HEK293 (cell line): ENCODE data around the gene SLC25A22.

Source experiments
- GLI2 ChIP-seq: fragments of 450-650 bp; formaldehyde crosslinking; IDR thresholded peaks from 2 replicates; pipeline ENCODE4; 2017; ENCODE audit warnings: missing biosample characterization, missing genetic modification characterization, low read depth, borderline replicate concordance
- GLI4 ChIP-seq: fragments of 450-650 bp; formaldehyde crosslinking; IDR thresholded peaks from 2 replicates; pipeline ENCODE4 v1.5.1; 2016; ENCODE audit warnings: missing biosample characterization, missing genetic modification characterization
- GLIS2 ChIP-seq: fragments of 450-650 bp; formaldehyde crosslinking; IDR thresholded peaks from 2 replicates; pipeline ENCODE4 v1.5.1; 2016; ENCODE audit warnings: missing biosample characterization, missing genetic modification characterization
- KLF1 ChIP-seq: fragments of 450-650 bp; formaldehyde crosslinking; IDR thresholded peaks from 2 replicates; pipeline ENCODE4 v1.5.1; 2016; ENCODE audit warnings: missing biosample characterization, missing genetic modification characterization
- KLF10 ChIP-seq: fragments of 450-650 bp; IDR thresholded peaks from 2 replicates; pipeline ENCODE4 v1.5.1; 2018; ENCODE audit warnings: missing biosample characterization, mild to moderate bottlenecking, missing genetic modification characterization
- OSR2 ChIP-seq: fragments of 450-650 bp; formaldehyde crosslinking; IDR thresholded peaks from 2 replicates; pipeline ENCODE4 v1.5.1; 2016; ENCODE audit warnings: missing biosample characterization, missing genetic modification characterization
- OVOL3 ChIP-seq: fragments of 450-650 bp; formaldehyde crosslinking; IDR thresholded peaks from 2 replicates; pipeline ENCODE4 v1.5.1; 2016; ENCODE audit warnings: missing biosample characterization, missing genetic modification characterization
- SCRT2 ChIP-seq: fragments of 450-650 bp; formaldehyde crosslinking; IDR thresholded peaks from 2 replicates; pipeline ENCODE4 v1.5.1; 2016; ENCODE audit warnings: missing biosample characterization, missing genetic modification characterization
- SP2 ChIP-seq: fragments of 450-650 bp; formaldehyde crosslinking; IDR thresholded peaks from 2 replicates; pipeline ENCODE4 v1.5.1; 2016; ENCODE audit warnings: missing biosample characterization, missing genetic modification characterization
- ZBTB26 ChIP-seq: fragments of 450-650 bp; formaldehyde crosslinking; optimal IDR thresholded peaks from 2 replicates; pipeline ENCODE3; 2016; ENCODE audit warnings: missing biosample characterization, mild to moderate bottlenecking, missing genetic modification characterization
- ZBTB48 ChIP-seq: fragments of 450-650 bp; formaldehyde crosslinking; IDR thresholded peaks from 2 replicates; pipeline ENCODE4 v1.5.1; 2016; ENCODE audit warnings: missing biosample characterization, missing genetic modification characterization
- ZBTB8A ChIP-seq: fragments of 450-650 bp; formaldehyde crosslinking; IDR thresholded peaks from 2 replicates; pipeline ENCODE4 v1.5.1; 2016; ENCODE audit warnings: missing biosample characterization, missing genetic modification characterization
- ZEB2 ChIP-seq: fragments of 450-650 bp; formaldehyde crosslinking; IDR thresholded peaks from 2 replicates; pipeline ENCODE4 v1.5.1; 2016; ENCODE audit warnings: missing biosample characterization, missing genetic modification characterization
- ZFP69B ChIP-seq: fragments of 450-650 bp; formaldehyde crosslinking; IDR thresholded peaks from 2 replicates; pipeline ENCODE4 v1.5.1; 2016; ENCODE audit warnings: missing biosample characterization, missing genetic modification characterization
- ZIC2 ChIP-seq: fragments of 450-650 bp; formaldehyde crosslinking; IDR thresholded peaks from 2 replicates; pipeline ENCODE4 v1.5.1; 2016; ENCODE audit warnings: missing biosample characterization, missing genetic modification characterization
- ZNF10 ChIP-seq: fragments of 450-650 bp; formaldehyde crosslinking; IDR thresholded peaks from 2 replicates; pipeline ENCODE4 v1.5.1; 2017; ENCODE audit warnings: missing biosample characterization, missing genetic modification characterization
- ZNF112 ChIP-seq: fragments of 450-650 bp; formaldehyde crosslinking; IDR thresholded peaks from 2 replicates; pipeline ENCODE4 v1.5.0; 2017; ENCODE audit warnings: missing biosample characterization, missing genetic modification characterization
- ZNF121 ChIP-seq: fragments of 450-650 bp; formaldehyde crosslinking; IDR thresholded peaks from 2 replicates; pipeline ENCODE4 v1.5.1; 2016; ENCODE audit warnings: missing biosample characterization, missing genetic modification characterization
- ZNF138 ChIP-seq: fragments of 450-650 bp; formaldehyde crosslinking; IDR thresholded peaks from 2 replicates; pipeline ENCODE4 v1.5.1; 2016; ENCODE audit warnings: missing biosample characterization, missing genetic modification characterization, borderline replicate concordance
- ZNF157 ChIP-seq: fragments of 450-650 bp; formaldehyde crosslinking; IDR thresholded peaks from 2 replicates; pipeline ENCODE4 v1.5.1; 2016; ENCODE audit warnings: missing biosample characterization, missing genetic modification characterization
- ZNF214 ChIP-seq: fragments of 450-650 bp; formaldehyde crosslinking; IDR thresholded peaks from 2 replicates; pipeline ENCODE4 v1.5.1; 2017; ENCODE audit warnings: missing biosample characterization, mild to moderate bottlenecking, missing genetic modification characterization, borderline replicate concordance
- ZNF239 ChIP-seq: fragments of 450-650 bp; formaldehyde crosslinking; IDR thresholded peaks from 2 replicates; pipeline ENCODE4 v1.5.1; 2016; ENCODE audit warnings: missing biosample characterization, missing genetic modification characterization
- ZNF324 ChIP-seq: fragments of 450-650 bp; formaldehyde crosslinking; IDR thresholded peaks from 2 replicates; pipeline ENCODE4 v1.5.1; 2016; ENCODE audit warnings: missing biosample characterization, missing genetic modification characterization
- ZNF394 ChIP-seq: fragments of 450-650 bp; formaldehyde crosslinking; IDR thresholded peaks from 2 replicates; pipeline ENCODE4 v1.5.1; 2016; ENCODE audit warnings: missing biosample characterization, missing genetic modification characterization, mild to moderate bottlenecking, moderate library complexity, borderline replicate concordance
- ZNF501 ChIP-seq: fragments of 450-650 bp; formaldehyde crosslinking; IDR thresholded peaks from 2 replicates; pipeline ENCODE4 v1.5.1; 2016; ENCODE audit warnings: missing biosample characterization, missing genetic modification characterization
- ZNF529 ChIP-seq: fragments of 450-650 bp; formaldehyde crosslinking; IDR thresholded peaks from 2 replicates; pipeline ENCODE4 v1.5.1; 2017; ENCODE audit warnings: missing genetic modification characterization, missing biosample characterization; ENCODE audit not compliant: insufficient replicate concordance
- ZNF530 ChIP-seq: fragments of 450-650 bp; formaldehyde crosslinking; IDR thresholded peaks from 2 replicates; pipeline ENCODE4 v1.5.1; 2016; ENCODE audit warnings: low read depth, missing biosample characterization, missing genetic modification characterization
- ZNF549 ChIP-seq: fragments of 450-650 bp; IDR thresholded peaks from 2 replicates; pipeline ENCODE4 v1.5.1; 2018; ENCODE audit warnings: missing biosample characterization, missing genetic modification characterization, mild to moderate bottlenecking, inconsistent platforms, moderate library complexity
- ZNF600 ChIP-seq: fragments of 450-650 bp; formaldehyde crosslinking; IDR thresholded peaks from 2 replicates; pipeline ENCODE4 v1.5.1; 2016; ENCODE audit warnings: missing biosample characterization, missing genetic modification characterization
- ZNF660 ChIP-seq: fragments of 450-650 bp; IDR thresholded peaks from 2 replicates; pipeline ENCODE4 v1.5.1; 2018; ENCODE audit warnings: missing biosample characterization, mild to moderate bottlenecking, missing genetic modification characterization
- ZNF670 ChIP-seq: fragments of 450-650 bp; formaldehyde crosslinking; IDR thresholded peaks from 2 replicates; pipeline ENCODE4 v1.5.1; 2016; ENCODE audit warnings: missing biosample characterization, missing genetic modification characterization, low read depth
- ZNF76 ChIP-seq: fragments of 450-650 bp; formaldehyde crosslinking; IDR thresholded peaks from 2 replicates; pipeline ENCODE4; 2016; ENCODE audit warnings: low read depth, missing biosample characterization, missing genetic modification characterization, borderline replicate concordance
- TF ChIP-seq, protein P1 (sequence below): fragments of 450-650 bp; formaldehyde crosslinking; IDR thresholded peaks from 2 replicates; pipeline ENCODE4 v1.5.1; 2016; ENCODE audit warnings: missing biosample characterization, missing genetic modification characterization

SLC25A22 gene

DNA sequence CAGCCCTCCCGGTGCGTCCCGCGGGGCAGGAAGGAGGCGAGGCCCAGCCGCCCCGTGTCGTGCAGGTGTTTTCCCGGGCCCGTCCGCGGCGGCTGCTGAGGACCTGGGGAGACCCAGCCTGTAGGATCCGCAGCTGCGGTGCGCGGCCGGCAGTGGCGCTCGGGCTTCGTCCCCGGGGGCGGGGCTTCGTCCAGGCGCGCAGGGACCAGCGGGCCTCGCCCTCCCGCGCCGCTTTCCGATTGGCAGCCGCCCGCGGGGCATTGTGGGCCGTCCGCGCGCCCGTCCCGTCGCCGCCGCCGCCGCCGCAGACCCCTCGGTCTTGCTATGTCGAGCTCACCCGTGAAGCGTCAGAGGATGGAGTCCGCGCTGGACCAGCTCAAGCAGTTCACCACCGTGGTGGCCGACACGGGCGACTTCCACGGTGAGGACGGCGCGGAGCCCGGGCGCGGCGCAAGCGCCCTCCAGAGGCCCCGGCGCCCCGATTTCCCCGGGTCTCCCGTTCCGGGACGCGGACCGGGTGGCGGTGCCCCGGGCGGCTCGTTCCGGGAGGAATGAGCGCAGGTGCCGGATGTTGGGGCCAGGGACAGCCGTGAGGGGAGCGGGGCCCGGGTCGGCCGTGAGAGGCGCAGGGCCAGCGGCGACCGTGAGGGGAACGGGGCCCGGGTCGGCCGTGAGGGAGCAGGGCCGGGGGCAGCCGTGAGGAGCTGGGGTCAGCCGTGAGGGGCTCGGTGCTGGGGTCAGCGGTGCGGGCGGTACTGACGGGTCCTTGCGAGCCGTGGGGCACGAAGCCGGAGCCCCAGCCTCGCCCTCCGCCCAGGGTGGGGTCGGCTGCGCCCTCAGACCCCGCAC, 50.7 kb downstream of the SLC25A22 start, which contains the start of gene TALDO1 (continued):
- TF ChIP-seq KLF1 (tag by site-specific recombination) (peak; percentile 33; the same call in 1 of the 2 replicates), ZNF394 (tag by site-specific recombination) (no peak), KLF10 (tag by site-specific recombination) (peak; percentile 88), ZNF76 (tag by site-specific recombination) (peak; percentile 73; the same call in 1 of the 2 replicates), ZNF112 (tag by site-specific recombination) (no peak), ZIC2 (tag by site-specific recombination) (peak; percentile 9; the same call in 1 of the 2 replicates), ZNF121 (no peak), ZBTB48 (0 out of 2 replicates have a peak, but pooled peaks have one; percentile 14), ZNF239 (no peak), ZNF10 (tag by site-specific recombination) (0 out of 2 replicates have a peak, but pooled peaks have one; percentile 36), ZNF138 (tag by site-specific recombination) (no peak), ZBTB8A (tag by site-specific recombination) (peak; percentile 68), ZNF670 (no peak), ZNF660 (tag by site-specific recombination) (0 out of 2 replicates have a peak, but pooled peaks have one; percentile 33), ZEB2 (tag by site-specific recombination) (0 out of 2 replicates have a peak, but pooled peaks have one; percentile 27), GLIS2 (peak; percentile 5; the same call in 1 of the 2 replicates), OVOL3 (tag by site-specific recombination) (no peak), ZNF157 (no peak), ZBTB26 (peak; percentile 84), GLI2 (tag by site-specific recombination) (no peak), ZNF549 (tag by site-specific recombination) (no peak), ZNF600 (tag by site-specific recombination) (peak; percentile 86; the same call in 1 of the 2 replicates), SP2 (tag by site-specific recombination) (peak; percentile 48), ZNF501 (0 out of 2 replicates have a peak, but pooled peaks have one; percentile 52), ZNF530 (tag by site-specific recombination) (no peak), ZNF529 (no peak), GLI4 (tag by site-specific recombination) (no peak), OSR2 (no peak), ZNF324 (tag by site-specific recombination) (0 out of 2 replicates have a peak, but pooled peaks have one; percentile 46), SCRT2 (tag by site-specific recombination) (peak; percentile 43; the same call in 1 of the 2 replicates), ZFP69B (tag by site-specific recombination) (peak; percentile 72; the same call in 1 of the 2 replicates), ZNF214 (tag by site-specific recombination) (no peak)
- TF ChIP-seq, protein P1, sequence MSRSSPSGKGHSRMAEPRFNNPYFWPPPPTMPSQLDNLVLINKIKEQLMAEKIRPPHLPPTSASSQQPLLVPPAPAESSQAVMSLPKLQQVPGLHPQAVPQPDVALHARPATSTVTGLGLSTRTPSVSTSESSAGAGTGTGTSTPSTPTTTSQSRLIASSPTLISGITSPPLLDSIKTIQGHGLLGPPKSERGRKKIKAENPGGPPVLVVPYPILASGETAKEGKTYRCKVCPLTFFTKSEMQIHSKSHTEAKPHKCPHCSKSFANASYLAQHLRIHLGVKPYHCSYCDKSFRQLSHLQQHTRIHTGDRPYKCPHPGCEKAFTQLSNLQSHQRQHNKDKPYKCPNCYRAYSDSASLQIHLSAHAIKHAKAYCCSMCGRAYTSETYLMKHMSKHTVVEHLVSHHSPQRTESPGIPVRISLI = no peak
- TF ChIP-seq, all 188 proteins: peak for 21
